ENCODE measurements around the gene TMEM258. TPM values are rescaled to one million over a fixed set of nuclear protein-coding genes. Genes with fewer than 3 reads are reported as not detected.

Gene TMEM258
- total and polyA plus RNA-seq, 9 of the 15 experiments (the other 6 are each of a cell fraction or from before 2014, with no cell fraction given) = 97.2 to 856 (median 231) TPM

DNA sequence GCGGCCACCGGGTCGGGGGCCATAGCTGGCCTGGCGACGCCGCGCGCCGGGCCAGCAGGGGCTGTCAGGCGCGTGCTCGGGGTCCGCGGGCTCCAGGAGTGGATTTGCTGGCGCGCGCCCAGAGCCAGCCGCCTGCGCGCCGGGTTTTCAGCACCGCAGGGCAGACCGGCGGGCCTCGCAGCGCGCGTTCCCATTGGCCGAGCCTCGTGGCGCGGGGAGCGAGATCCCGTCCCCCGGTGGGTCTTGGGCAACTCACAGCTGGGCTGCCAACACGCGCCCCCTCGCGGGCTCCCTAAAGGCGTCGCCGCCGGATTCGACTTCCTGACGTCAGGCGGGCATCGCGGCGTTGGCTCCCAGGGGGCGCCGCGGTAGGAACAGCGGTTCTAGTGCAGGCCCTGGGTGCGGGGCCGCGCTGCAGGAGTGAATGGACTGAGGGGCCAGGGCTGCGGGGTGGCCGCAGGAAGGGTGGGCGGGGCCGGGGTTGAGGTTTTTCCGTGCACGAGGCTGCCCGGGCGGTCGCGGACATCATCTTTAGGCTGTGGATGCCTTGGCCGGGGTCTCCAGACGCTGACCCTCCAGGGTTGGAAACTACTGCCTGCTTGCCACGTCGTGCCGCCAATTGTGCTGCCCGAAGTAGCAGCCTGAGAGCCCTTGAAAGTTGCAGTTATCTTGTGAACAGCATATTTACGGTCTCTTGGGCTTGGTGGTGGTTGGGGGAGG is 24.5 kb upstream of the TMEM258 start, which contains the start of gene FADS1 (continued):
- TF ChIP-seq ATF3 (IDR thresholded peaks at IDR 0.05) = no peak
- no peak; the same call in 1 of the 2 replicates for TF ChIP-seq ATF3 (CRISPR knock-in tag; conservative IDR thresholded peaks at IDR 0.05)
- peak in 1 of 2 experiments; percentile 29; a peak in 1 of 4 replicates for TF ChIP-seq KDM1A (IDR thresholded peaks at IDR 0.05)
- TF ChIP-seq ZC3H8 (IDR thresholded peaks at IDR 0.05) = no peak
- TF ChIP-seq NEUROD1 (IDR thresholded peaks at IDR 0.05; ENCODE audit: borderline replicate concordance, low read depth, low read length, partially characterized antibody) = peak; percentile 85
- TF ChIP-seq SNIP1 (IDR thresholded peaks at IDR 0.05; ENCODE audit: low read depth) = no peak
- TF ChIP-seq CREB1 (IDR thresholded peaks at IDR 0.05) = peak; percentile 78
- TF ChIP-seq CREB1 (CRISPR knock-in tag; IDR thresholded peaks at IDR 0.05) = peak; percentile 92
- TF ChIP-seq HDGF (IDR thresholded peaks at IDR 0.05) = no peak
- no peak for TF ChIP-seq KLF6 (CRISPR knock-in tag; IDR thresholded peaks at IDR 0.05; ENCODE audit: borderline replicate concordance)
- no peak for TF ChIP-seq MAFF (IDR thresholded peaks at IDR 0.05; ENCODE audit: low read length)
- no peak for TF ChIP-seq RFX7 (CRISPR knock-in tag; IDR thresholded peaks at IDR 0.05)
- TF ChIP-seq ZNF263 (CRISPR knock-in tag; IDR thresholded peaks at IDR 0.05; ENCODE audit: borderline replicate concordance) = peak; percentile 69
- no peak for TF ChIP-seq ZNF830 (CRISPR knock-in tag; IDR thresholded peaks at IDR 0.05)
- no peak for TF ChIP-seq RUNX1 (IDR thresholded peaks at IDR 0.05; ENCODE audit: low read depth)
- peak; percentile 58 for TF ChIP-seq ZNF239 (CRISPR knock-in tag; IDR thresholded peaks at IDR 0.05)
- peak; percentile 68 for TF ChIP-seq ZNF143 (CRISPR knock-in tag; IDR thresholded peaks at IDR 0.05)
- peak; percentile 89 for TF ChIP-seq ZNF583 (CRISPR knock-in tag; IDR thresholded peaks at IDR 0.05)
- TF ChIP-seq, protein P1, sequence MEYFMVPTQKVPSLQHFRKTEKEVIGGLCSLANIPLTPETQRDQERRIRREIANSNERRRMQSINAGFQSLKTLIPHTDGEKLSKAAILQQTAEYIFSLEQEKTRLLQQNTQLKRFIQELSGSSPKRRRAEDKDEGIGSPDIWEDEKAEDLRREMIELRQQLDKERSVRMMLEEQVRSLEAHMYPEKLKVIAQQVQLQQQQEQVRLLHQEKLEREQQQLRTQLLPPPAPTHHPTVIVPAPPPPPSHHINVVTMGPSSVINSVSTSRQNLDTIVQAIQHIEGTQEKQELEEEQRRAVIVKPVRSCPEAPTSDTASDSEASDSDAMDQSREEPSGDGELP (CRISPR knock-in tag; IDR thresholded peaks at IDR 0.05; ENCODE audit: borderline replicate concordance) = peak; percentile 100
- TF ChIP-seq POLR2H (tag; IDR thresholded peaks at IDR 0.05; ENCODE audit: low read depth) = no peak
- no peak for TF ChIP-seq ZNF609 (CRISPR knock-in tag; IDR thresholded peaks at IDR 0.05; ENCODE audit: borderline replicate concordance)
- TF ChIP-seq ZNF277 (CRISPR knock-in tag; IDR thresholded peaks at IDR 0.05; ENCODE audit: borderline replicate concordance) = no peak

Data from K562 (cell line).